HPDE6-E6E7 (cell line): Measurements from ENCODE around the gene TMEM181.
"Not testable (repeated sequence)": the region's sequence is repeated elsewhere in the genome, so short reads cannot be mapped to it uniquely, and the experiment has no call there.

Experiments
- DNase-seq: peaks from one replicate; pipeline ENCODE4 v3.0.0; 2011; ENCODE audit warnings: missing footprints; ENCODE audit errors: extremely low spot score

Gene TMEM181

DNA sequence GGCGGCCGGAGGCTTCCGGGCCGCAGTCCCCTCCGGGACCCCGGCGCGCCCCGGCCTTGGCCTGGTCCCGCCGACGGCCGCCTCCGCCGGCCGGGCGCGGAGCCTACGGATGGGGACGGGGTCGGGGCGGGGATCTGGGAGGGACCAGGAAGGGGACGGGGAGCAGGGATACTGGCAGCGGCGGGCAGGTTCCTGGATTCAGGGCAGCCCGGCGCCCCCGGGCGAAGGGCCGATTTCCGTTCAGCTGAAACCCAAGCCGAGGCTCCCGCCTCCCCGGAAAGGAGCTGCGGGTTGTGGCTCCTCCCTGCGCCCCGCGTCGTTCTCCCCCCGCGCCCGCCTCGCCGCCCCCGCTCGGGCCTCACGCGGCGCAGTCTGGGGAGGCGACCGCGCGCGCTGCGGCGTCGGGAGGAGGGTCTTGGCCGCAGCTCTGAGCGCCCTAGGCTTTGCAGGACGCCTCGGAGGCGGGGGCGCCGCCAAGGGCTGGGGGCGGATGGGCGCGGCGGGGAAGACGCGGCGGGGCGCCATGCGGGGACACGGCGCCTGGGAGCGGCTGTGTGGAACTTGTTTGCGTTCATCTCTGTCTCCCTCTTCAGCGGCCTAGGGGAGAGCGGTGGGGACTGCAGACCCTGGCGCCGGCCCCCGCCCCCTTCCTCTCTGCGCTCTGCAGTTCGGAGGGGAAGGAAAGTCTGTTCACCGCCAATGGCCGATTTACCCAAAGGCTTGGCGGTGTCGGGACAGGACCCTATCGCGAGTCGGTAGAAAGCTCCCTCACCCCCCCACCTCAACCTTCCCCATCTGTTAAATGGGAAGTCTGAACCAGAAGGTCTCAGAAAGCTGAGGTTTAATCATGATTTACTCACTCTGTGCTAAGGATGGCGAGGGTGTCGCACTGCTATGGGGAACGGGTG is 22.7 kb upstream of the TMEM181 start:
- no peak for DNase-seq

DNA sequence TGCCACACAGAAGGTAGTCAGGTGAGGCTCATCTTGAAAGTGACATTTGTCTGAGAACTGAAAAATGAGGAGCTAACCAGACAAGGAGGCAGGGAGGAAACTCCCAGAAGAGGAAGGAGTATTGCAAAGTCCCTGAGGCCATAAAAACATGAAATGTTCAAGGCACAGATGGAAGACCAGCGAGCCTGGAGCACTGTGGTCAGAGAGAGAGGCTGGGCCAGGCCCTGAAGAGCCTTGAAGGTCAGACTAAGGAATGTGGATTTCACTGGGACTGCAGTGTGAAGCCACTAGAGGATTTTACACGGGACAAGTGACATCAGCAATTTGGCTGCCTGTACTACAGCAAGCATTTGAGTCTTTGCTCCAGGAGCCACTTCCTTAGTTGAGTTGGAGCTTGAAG is 21.1 kb upstream of the TMEM181 start:
- DNase-seq = no peak

DNA sequence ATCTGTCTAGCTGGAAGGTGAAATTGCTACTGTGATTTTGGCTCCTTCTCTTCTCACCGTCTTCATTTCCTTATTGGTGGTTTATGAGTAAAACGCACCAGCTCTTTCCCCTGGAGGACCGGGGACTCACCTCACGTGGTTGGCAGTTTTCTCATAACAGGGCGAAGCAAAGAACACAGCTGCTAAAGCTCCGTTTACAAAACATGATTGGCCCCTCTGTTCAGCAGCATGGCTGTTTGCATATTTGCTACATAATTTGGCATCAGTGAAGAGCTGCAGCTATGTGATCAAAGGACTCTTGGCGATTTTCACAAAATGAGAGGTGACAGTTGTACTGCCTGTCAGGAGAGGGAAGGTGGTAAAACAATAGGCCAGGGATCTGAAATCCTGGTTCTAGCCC is 20.5 kb upstream of the TMEM181 start:
- DNase-seq = no peak

DNA sequence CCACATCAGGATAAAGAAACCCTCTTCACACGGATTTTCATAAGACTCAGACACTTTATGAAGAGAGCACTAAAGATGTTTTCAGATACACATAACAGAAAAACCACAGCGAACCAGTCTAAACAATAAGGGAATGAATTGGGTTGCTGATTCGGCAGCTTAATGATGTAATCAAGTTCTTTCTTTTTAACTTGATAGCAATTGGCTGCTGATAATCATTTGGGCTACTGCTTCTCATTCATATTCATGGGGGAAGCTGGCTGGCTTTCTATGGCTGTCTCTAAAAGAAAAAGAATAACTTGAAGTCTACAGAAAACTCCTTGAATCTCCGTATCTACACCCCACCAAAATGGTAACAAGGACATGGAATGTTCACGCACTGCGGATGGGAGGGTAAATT is 20.0 kb upstream of the TMEM181 start:
- DNase-seq = no peak

DNA sequence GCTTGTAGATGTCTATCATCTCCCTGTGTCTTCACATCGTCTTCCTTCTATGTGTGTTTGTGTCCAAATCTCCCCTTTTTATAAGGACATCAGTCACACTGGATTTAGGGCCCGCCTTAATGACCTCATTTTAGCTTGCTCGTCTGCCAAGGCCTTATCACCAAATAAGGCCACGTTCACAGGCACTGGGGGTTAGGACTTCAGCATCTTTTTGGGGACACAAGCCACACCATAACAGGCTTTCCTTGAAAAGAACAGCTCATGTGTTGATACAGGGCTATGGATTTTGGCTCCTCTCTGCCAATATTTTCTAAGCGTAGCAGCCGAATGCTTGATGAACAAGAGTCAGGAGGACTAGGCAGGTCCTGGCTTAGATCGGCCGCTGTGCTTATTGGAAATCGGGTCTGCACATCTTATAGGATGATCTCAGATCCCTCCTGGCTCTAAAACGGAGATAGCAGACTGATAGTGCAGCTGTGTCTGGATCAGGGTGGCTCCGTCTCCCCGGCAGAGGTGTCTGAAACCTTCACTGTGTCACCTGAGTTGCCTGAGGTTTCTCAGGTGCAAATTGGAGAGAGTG is 16.2 kb upstream of the TMEM181 start:
- DNase-seq = no peak

DNA sequence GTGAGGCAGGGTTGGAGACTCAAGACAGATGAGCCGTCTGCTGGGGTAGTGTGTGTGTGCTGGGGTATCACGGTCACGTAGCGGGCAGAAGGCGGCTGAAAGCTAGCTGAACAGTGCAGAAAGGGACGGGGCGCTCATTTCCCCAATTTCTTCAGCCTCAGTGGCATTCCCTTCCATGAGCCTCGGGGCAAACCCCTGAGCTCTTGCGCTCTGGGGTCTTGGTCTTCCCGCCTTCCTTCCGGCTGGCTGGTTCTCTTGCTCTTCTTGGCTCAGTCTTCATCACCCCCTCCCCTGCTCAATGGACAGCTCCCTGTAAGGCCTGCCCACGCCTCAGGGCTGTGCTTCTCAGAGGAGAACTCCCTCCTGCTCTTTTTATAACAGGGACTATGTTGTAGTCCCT is 15.5 kb upstream of the TMEM181 start:
- no peak for DNase-seq

DNA sequence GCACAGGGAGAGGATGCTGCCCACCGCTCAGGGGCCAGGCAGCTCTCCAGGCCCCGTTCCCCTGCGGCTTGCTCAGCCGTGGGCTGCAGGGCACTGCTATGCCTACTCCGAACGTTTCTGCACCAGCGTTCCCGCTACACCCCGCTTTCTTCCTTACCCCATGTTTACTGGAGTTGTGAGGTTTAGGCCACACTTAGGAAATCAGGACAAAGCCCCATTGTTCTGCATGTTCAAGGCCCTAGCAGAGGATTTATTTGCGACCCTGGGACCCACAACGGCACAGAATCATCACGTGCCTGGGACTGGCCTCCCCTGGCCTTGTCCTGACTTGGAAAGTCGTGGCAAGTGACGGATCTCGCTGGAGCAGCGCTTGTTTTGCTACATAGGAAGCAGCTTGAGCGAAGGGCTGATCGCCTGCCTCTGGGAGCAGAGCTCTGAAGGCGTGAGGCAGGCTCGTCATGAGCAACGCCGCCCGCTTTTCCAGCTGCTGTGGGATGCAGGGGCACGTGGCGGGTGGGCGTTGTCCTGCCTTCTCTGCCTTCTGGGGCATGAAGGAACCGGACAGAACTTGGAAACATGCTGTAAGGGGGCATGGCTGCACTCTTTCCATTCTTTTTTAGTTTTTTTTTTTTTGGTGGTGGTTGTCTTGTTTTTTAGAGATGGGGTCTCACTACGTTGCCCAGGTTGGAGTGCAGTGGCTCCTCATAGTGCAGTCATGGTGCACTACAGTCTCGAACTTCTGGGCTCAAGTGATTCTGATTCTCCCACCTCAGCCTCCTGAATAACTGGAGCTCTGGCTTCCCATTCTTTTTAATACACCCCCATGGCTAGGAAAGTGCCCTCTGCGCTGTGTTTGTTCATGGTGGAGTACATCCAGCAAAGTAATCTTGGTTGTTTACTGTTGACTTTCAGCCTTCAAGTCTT is 14.6 kb upstream of the TMEM181 start:
- no peak for DNase-seq

DNA sequence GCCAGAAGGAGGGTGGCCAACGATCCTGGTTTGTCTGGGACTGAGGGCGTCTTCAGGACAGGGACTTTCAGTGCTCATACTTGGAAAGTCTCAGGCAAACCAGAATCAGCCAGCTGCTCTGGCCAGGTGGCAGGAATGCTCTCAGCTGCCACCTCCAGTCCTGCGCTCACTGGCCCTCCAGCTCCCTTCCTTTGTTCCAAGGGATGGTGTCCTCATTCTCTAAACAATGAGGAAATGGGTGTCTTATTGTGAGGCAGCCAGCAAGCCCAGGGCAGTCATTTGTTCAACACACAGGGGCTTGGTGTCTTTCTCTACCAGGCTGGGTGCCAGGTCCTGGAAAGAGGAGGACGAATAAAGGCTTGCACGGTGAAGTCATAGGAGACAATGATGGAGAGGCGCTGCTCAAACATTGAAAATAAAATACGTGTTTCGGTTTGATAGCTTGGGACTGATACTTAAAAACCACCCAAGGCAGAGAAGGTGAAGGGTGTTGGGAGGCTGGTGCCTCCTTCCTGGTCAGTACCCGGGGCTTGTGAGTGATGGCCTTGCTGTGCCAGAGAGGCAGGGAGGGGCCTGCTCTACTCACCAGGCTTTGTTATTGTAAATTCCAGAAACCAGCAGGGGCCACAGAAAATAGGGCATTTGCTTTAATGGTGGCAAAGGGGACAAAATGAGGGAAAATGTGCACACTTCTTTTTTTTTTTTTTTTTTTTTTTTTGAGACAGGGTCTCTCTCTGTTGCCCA is 11.3 kb upstream of the TMEM181 start:
- no peak for DNase-seq

DNA sequence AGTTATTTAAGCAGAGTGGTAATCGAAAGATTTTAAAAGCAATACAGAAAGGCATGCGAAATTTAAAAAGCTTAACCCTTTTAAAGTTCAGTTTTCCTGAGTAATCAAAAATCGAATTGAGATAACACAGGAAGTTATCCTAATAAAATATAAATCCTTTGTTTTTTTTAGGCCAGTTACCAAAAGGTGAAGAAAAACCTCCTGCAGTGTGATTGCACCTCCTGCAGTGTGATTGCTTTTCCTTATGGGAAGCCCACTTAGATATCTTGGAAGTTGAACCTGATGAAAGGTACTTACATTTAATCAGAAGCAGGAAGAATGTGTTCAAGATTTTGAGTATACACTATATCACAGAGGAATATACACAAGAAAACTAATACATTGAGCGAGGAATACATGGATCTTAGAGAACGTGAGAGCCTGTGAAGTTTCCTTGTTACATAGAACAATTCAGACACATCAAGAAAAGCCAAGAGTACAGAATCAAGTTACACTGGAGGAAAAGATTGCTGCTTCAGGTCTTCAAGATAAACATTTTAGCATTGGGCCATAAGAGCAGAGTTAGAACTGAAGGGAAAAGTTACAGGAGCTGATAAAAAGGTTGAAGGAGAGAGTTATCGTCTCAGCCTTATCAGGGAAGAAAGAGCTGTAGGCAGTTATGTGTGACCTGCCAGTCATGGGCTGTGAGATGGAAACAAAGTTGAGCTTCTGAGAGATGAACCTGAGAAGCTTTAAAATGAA is 7.7 kb upstream of the TMEM181 start:
- no peak for DNase-seq

DNA sequence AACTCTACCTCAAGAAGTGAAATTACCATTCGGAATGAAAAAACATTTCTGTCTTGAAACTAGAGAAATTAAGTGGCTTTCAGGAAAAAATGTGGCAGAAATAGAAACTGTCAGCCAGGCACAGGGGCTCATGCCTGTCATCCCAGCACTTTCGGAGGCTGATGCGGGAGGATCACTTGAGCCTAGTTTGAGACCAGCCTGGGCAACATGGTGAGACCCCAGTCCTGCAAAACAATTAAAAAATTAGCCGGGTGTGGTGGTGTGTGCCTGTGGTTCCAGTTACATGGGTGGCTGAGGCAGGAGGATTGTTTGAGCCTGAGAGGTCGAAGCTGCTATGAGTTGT is 7.1 kb upstream of the TMEM181 start:
- DNase-seq = no peak

DNA sequence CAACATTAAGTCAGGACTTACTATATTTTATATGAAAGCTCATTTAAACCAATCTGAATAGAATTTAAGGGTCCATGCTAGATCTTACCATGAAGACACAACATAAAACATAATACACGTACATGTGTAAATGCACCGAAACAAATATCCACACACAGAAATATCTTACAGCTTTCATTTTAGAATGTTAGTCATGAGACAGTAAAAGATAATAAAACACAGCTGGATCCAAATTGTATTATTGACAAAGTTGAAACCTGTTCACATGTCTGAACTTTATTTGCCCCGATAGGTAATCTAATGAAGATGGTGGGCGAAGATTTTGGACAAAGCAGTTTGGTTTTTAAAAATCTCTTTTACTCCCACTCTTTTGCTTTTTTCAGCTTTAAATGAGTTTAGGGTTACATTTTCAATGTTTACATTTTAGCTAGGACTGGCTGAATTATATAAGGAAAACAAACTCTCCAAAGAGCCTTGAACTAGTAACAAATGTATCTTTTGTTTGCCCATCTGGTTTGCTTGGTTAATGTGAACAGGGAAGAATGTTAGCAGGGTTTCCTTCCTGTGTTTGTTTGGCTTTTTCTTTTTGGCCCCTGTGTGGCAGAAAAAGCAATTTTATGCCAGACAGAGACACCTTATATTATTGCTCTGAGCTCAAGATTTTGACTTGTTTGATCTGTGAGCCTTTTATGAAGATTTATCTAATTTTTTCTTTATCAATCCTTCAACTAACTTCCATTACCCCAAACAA is 5.1 kb upstream of the TMEM181 start:
- no peak for DNase-seq

DNA sequence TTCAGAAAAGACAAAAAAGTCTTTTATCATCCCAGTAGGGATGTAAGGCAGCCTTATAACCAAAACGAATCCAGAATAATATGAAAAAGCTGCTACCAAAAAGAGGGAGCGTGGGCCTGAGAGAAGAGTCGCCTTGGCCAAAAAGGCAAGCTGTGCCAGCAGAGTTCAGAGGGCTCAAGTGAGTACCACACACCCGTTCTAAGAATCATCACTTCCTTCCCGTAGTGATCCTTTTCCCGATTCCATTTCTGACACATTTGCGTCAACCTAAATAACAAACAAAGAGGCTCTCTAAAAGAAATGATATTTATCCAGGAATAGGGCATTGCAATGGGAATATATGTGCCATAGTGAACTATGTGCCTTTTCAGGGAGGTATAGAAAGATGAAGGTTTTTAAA is 3.8 kb upstream of the TMEM181 start:
- no peak for DNase-seq

DNA sequence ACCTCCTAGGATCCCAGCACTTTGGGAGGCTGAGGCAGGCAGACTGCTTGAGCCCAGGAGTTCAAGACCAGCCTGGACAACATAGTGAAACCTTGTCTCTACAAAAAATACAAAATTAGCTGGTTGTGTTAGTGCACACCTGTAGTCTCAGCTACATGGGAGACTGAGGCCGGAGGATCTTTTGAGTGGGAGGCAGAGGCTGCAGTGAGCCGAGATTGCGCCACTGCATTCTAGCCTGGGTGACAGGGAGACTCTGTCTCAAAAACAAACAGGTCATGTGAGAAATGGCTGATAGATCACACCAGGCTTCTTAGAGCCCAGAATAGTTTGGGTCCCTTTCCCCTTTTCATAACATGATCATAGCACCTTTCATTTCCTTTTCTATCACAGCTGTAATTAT is 2.8 kb upstream of the TMEM181 start:
- DNase-seq = not testable (repeated sequence)

DNA sequence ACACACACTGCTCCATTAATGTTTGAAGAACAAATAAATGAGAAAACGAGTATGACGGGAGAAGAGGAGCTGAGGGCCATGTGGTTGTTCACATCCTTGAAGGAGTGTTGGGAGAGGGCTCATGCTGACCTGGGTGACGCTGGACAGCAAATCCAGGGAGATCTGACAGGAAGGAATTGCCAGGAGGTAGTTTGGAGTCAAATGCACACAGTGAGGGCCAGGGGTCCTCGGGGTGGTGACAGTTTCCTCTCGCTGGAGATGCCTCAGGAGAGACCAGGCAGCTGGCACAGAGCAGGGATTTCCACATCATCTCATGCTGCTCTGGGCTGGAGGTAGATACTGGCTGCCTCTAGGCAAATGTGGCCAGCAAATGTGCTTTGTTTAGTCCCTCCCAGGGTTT is 2.0 kb upstream of the TMEM181 start:
- DNase-seq = no peak

DNA sequence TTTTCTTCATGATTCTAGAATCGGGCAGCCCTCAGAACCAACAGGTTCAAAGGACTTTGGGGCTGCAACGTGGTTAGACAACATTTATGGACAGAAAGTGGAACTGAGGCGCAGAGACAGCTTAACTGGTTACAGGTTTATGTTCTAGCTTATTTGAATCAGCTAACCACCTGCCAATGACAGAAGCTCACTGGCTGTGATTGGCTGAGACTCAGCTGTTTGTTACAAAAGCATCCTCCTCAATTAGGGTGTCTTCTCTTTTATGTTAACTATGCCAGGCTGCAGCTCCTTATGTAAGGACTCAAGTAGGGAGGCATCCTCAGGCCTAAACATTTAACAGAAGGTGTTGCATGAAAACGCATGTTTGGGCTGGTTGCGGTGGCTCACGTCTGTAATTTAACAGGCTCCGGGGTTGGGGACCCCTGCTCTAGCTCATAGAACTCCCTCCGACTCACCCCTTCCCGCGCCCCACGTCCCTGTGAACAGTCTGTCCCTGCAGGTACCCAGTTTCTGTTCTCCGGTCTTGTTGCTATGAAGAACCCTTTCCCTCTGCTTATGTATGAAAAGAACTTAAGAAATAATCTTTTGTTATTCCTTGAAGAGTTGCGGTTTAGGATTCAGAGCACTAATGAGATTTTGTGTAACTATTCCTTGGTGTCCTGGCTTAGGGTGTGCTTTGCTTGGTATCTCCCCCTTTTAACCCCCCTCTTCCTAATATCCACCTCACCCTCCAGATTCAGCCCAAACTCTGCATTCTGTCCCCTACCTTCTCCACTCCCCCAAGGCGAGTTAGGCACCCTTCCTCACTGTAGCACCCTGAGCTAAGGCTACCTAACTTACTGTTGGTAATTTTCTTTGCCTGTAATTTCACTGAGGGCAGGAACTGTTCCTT is 1.2 kb upstream of the TMEM181 start:
- DNase-seq = no peak

DNA sequence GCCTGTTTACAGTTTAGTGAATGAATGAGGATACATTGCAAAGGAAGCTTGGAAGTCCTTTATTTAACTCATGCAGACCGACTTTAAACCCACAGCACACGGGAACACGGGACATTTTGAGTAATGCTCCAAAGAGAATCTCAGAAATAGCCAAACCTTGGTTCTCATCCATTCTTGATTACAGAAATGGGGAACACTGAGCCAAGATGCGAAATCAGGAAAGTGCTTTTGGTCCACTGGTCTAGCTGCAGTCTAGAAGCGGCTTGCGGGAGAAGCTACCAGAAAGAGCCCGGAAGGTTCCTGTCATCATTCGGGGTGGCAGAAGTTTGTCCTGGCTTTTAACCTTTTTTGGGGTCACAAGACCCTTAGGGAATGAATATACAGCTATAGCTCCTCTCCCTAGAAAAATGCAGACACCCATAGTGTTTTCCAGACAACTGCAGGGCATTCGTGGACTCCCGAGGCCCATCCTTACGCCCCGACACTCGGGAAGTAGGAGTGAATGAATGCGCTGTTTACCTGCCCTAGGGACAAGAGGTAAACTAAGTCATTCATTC is 475 bp upstream of the TMEM181 start:
- no peak for DNase-seq

DNA sequence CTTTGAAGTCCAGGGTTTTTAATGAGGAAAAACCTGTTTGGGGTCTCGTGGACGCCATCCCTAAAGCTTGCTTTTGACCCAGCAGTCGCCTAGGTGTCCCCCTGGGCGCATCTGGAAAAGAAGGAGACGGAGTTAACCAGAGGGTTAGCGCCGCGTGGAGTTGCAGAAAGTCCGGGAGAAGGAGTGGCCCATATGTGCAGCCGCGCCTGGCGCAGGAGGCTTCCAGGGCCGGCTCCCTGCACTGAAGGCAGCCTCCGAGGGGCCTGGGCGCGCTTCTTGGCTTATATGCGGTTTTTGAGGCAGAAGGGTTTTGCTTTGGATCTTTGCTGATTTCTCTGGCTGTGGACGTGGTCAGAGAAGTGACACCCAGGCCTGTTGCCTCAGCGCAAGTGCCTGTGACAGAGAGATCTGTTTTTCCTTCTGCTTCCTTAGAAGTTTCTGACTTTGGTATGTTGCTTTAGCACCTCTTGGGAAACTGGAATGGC is 987 bp downstream of the TMEM181 start:
- no peak for DNase-seq

DNA sequence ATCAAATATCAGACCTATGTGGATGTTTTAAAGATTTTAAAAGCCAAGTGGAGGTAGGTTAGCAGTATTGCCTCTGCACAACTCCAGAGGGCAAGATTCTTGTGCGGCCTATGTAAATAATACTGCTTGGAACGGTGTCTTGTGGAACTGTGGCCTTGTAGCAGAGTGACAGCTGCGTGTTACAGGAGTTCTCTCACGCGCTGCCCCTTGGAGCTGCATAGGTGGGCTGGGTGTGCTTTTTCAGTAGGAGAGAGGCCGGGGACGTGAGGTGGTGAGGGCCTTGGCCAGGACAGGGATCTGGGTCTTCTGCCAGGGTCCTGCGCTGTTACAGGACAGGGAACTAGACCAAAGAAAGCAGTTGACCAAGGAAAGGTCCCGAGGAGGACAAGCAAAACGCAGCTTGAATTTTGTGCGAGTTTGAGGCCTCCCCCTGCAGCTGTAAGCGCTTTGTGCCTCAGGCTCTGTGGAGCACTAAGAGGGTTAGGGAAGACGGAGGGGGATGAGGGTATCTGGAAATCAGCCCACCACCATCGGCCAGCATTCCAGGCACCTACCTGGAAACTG is 1.5 kb downstream of the TMEM181 start:
- DNase-seq = no peak

DNA sequence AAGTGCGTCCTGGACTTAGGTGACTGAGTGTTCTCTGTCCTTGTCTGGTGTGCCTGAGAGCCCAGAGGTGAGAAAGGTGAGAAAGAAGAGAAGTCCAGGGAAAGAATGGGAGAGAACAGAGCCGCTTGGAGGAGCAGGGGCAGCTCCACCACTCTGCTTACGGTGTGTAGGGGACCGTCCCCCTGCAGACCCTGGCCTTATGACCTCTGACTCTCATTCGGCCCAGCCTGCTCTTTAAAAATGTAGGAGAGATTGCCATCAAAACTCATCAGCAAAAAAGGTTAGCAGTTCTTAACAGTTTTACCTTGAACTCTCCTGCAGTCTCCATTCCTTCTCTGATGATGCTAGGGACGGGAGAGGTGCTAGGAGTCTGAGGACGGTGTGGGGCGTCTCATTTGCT is 2.0 kb downstream of the TMEM181 start:
- DNase-seq = no peak
